MM.1S (cell line): Measurements from ENCODE around the gene PTPRB.

Experiments
- CTCF ChIP-seq: fragments of 300-600 bp; sonication (generic); IDR thresholded peaks from 2 replicates; pipeline ENCODE4 v1.5.1; 2016; ENCODE audit warnings: antibody characterized with exemption, low read length, mixed read lengths
- EZH2 ChIP-seq: fragments of 300-600 bp; sonication (generic); optimal IDR thresholded peaks from 2 replicates; pipeline ENCODE3; 2017; ENCODE audit warnings: low read depth, mild to moderate bottlenecking, antibody characterized with exemption, low read length, mixed read lengths

- no peak for TF ChIP-seq CTCF
- no peak for TF ChIP-seq EZH2
Measured at GRCh38 chr12:70605976-70606375, 31.3 kb downstream of the PTPRB start.
